ENCODE data around the gene SH2D3A. TPM values are rescaled to one million over a fixed set of nuclear protein-coding genes. Genes with fewer than 3 reads are reported as not detected.
A peak's percentile ranks its signal among the peaks of the same experiment; 100 is the strongest.

Gene SH2D3A
- total RNA-seq, 2 donors from 2014 or later = 43.8 to 50.3 TPM

DNA sequence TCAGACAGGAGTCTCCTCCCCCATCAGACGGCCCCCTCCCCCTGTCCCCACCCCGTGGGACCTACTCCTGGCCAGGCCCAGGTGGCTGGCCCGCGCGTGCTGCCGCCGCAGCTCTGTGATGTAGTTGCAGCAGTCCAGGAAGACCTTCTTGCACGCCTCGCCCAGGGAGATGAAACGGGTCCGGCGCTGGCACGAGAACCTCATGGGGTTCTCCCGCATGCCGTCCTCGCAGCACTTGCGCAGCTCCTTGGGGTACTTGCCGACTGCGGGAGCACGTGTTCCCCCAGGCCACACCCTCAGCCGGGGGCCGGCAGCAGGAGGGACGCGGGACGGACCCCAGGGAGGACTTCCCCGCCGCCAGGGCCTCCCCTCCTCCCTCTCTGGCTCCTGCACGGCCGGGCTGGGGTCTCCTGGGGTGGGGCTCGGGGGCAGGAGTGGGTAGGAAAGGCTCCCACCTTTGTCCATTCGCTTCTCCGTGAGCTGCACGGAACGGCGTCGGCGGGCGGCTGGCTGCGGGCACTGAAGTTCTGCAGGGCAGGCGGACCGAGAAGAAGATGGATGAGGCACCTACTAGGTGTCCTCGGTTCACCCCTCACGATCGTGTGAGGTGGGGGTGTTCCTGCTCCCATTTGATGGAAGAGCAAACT is 60.1 kb downstream of the SH2D3A start:
- no peak overlapping the region for H3K4me3 Mint-ChIP-seq
- no peak overlapping the region for H3K27ac Mint-ChIP-seq
- ATAC-seq (no peak), DNase-seq (no peak)
- H3K36me3 Mint-ChIP-seq (ENCODE audit: low read depth) = peaks cover 6% of the 10 kb centered on the region
- peaks cover 20% of the 10 kb centered on the region for H3K4me1 Mint-ChIP-seq
- peaks cover 32% of the 10 kb centered on the region for H3K27me3 Mint-ChIP-seq
- no peaks in the 10 kb centered on the region for H3K9me3 ChIP-seq (ENCODE audit: control insufficient read depth, low read length, poor library complexity, severe bottlenecking)

DNA sequence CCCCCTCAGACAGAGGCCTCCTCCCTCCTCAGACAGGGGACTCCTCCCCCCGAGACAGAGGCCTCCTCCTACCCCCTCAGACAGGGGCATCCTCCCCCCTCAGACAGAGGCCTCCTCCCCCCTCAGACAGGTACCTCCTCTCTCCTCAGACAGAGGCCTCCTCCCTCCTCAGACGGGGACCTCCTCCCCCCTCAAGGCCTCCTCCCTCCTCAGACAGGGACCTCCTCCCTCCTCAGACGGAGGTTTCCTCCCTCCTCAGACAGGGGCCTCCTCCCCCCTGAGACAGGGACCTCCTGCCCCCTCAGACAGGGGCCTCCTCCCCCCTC is 60.6 kb downstream of the SH2D3A start:
- DNase-seq (no peak), ATAC-seq (no peak)
- Mint-ChIP-seq H3K4me3 (no peak overlapping the region), H3K27me3 (peaks cover 32% of the 10 kb centered on the region), H3K36me3 (ENCODE audit: low read depth) (peaks cover 6% of the 10 kb centered on the region), H3K27ac (no peak overlapping the region), H3K4me1 (peaks cover 20% of the 10 kb centered on the region)
- H3K9me3 ChIP-seq (ENCODE audit: control insufficient read depth, low read length, poor library complexity, severe bottlenecking) = no peaks in the 10 kb centered on the region

GRCh38 chr19:6705931-6706632 is 61.2 kb downstream of the SH2D3A start:
- Mint-ChIP-seq H3K36me3 (ENCODE audit: low read depth) (peaks cover 6% of the 10 kb centered on the region), H3K4me3 (no peak overlapping the region), H3K27me3 (peaks cover 28% of the 10 kb centered on the region), H3K27ac (peak overlapping the region; percentile 67), H3K4me1 (peaks cover 17% of the 10 kb centered on the region)
- DNase-seq (no peak), ATAC-seq (no peak)
- H3K9me3 ChIP-seq (ENCODE audit: control insufficient read depth, low read length, poor library complexity, severe bottlenecking) = no peaks in the 10 kb centered on the region

Other genes with a start within 250 kb of the SH2D3A start
- gene TNFSF9, start 236.4 kb downstream of the SH2D3A start, total RNA-seq = 1 to 10 TPM; 2.2 to 3.3 TPM
- gene CD70, start 176.3 kb downstream of the SH2D3A start, total RNA-seq = 1 to 10 TPM; 3.0 to 4.5 TPM
- gene TNFSF14, start 97.3 kb downstream of the SH2D3A start, total RNA-seq = 1 to 10 TPM; 5.0 to 5.6 TPM
- under 1 TPM in 1 of 2 donors, not detected in 1; 0.35 TPM for gene C3, start 46.8 kb downstream of the SH2D3A start, total RNA-seq
- 10 to 100 TPM; 53.4 to 55.5 TPM for gene GPR108, start 29.9 kb downstream of the SH2D3A start, total RNA-seq
- gene TRIP10, start 27.8 kb downstream of the SH2D3A start, total RNA-seq = 1 to 10 TPM in 1 of 2 donors, under 1 TPM in 1; 0.92 to 3.3 TPM
- 10 to 100 TPM; 83.0 to 92.0 TPM for gene VAV1, start 5.3 kb upstream of the SH2D3A start, total RNA-seq
- 1 to 10 TPM; 3.6 to 6.6 TPM for gene ADGRE1, start 120.1 kb upstream of the SH2D3A start, total RNA-seq